ENCODE results near the gene QDPR. TPM values are rescaled to one million over a fixed set of nuclear protein-coding genes. Genes with fewer than 3 reads are reported as not detected.
A peak's percentile ranks its signal among the peaks of the same experiment; 100 is the strongest.

QDPR gene
- total and polyA plus RNA-seq, 9 donors, result 7.3 to 49.9 (median 26.1) TPM

- TF ChIP-seq POLR2A (IDR thresholded peaks at IDR 0.05) (no peak), EP300 (IDR thresholded peaks at IDR 0.05) (no peak), CTCF (IDR thresholded peaks at IDR 0.05) (no peak)
- Histone ChIP-seq H3K4me1 (ENCODE audit: insufficient read depth) (no peaks in the 10 kb centered on the region), H3K4me3 (no peak overlapping the region), H3K27me3 (no peaks in the 10 kb centered on the region), H3K27ac (no peak overlapping the region), H3K9me3 (no peaks in the 10 kb centered on the region), H3K36me3 (no peaks in the 10 kb centered on the region)
- DNase-seq, result no peak
- intact Hi-C loops (cut with DNase I), result loop anchor here in 3 of 4 donors (10.0 kb wide), 2 partner anchors 135 to 1175 kb away; no protein-coding TSS in a partner anchor
- WGBS, 3 donors, result 65 to 76% (median 73%) methylated on average over 11 of the region's 11 CpGs
These were observed 41.8 kb downstream of the QDPR start for GRCh38 chr4:17469931-17470674.

GRCh38 chr4:17468619-17469221 lies 43.2 kb downstream of the QDPR start:
- no peak overlapping the region for H3K27ac ChIP-seq
- WGBS, 3 donors, result 36 to 41% (median 40%) methylated on average over 9 of the region's 9 CpGs
- DNase-seq, result peak in 4 of 5 donors; percentile 24 to 40 (median 32)
- no peaks in the 10 kb centered on the region for H3K4me1 ChIP-seq (ENCODE audit: insufficient read depth)
- TF ChIP-seq EP300 (IDR thresholded peaks at IDR 0.05), result no peak
- TF ChIP-seq CTCF (IDR thresholded peaks at IDR 0.05), result no peak
- TF ChIP-seq POLR2A (IDR thresholded peaks at IDR 0.05), result no peak
- H3K36me3 ChIP-seq, result no peaks in the 10 kb centered on the region
- no peak overlapping the region for H3K4me3 ChIP-seq
- no peaks in the 10 kb centered on the region for H3K9me3 ChIP-seq
- no peaks in the 10 kb centered on the region for H3K27me3 ChIP-seq
- intact Hi-C loops (cut with DNase I), result loop anchor here in 1 of 4 donors (10.0 kb wide), 1 partner anchor 134 kb away; no protein-coding TSS in a partner anchor

GRCh38 chr4:17463606-17464005 lies 48.3 kb downstream of the QDPR start:
- TF ChIP-seq EP300 (IDR thresholded peaks at IDR 0.05) (no peak), POLR2A (IDR thresholded peaks at IDR 0.05) (no peak), CTCF (IDR thresholded peaks at IDR 0.05) (no peak)
- H3K36me3 ChIP-seq, result no peaks in the 10 kb centered on the region
- H3K27me3 ChIP-seq, result no peaks in the 10 kb centered on the region
- no peaks in the 10 kb centered on the region for H3K4me1 ChIP-seq (ENCODE audit: insufficient read depth)
- WGBS, 3 donors, result 86 to 92% (median 87%) methylated on average over 1 of the region's 1 CpG
- no peak overlapping the region for H3K4me3 ChIP-seq
- no peak for DNase-seq
- no peaks in the 10 kb centered on the region for H3K9me3 ChIP-seq
- intact Hi-C loops (cut with DNase I), result loop anchor here in 1 of 4 donors (10.0 kb wide), 1 partner anchor 129 kb away; no protein-coding TSS in a partner anchor
- H3K27ac ChIP-seq, result no peak overlapping the region

DNA sequence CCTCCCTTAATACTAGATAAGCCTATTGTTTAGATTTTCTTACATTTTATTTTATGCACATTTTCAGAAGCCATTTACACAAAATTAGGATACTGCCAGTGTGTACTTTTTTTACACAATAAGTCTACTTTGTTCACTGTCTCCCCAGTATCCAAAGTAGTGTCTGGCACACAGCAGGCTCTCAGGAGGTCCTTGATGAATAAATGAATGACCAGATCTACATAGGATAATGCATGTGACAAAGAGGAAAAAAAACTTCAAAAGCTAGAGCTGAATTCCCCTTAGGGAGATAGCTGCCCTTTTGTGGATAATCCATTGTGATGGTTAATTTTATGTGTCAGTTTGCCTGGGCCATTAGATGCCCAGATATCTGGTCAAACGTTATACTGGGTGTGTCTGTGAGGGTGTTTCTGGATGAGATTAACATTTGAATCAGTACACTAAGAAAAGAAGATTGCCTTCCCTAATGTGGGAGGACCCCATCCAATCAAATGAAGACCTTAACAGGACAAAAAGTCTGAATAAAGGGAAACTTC lies 61.6 kb downstream of the QDPR start:
- TF ChIP-seq POLR2A (IDR thresholded peaks at IDR 0.05), result no peak
- TF ChIP-seq EP300 (IDR thresholded peaks at IDR 0.05), result no peak
- TF ChIP-seq CTCF (IDR thresholded peaks at IDR 0.05), result no peak

More for the DNA sequence above, 61.6 kb downstream of the QDPR start:
- DNase-seq, result no peak
- no peaks in the 10 kb centered on the region for H3K9me3 ChIP-seq
- WGBS, 3 donors, result 4 to 21% (median 20%) methylated on average over 1 of the region's 1 CpG
- no peak overlapping the region for H3K27ac ChIP-seq
- intact Hi-C loops (cut with DNase I), result no loop called here
- H3K36me3 ChIP-seq, result no peaks in the 10 kb centered on the region
- no peaks in the 10 kb centered on the region for H3K27me3 ChIP-seq
- H3K4me3 ChIP-seq, result no peak overlapping the region
- no peaks in the 10 kb centered on the region for H3K4me1 ChIP-seq (ENCODE audit: insufficient read depth)

Measured in ovary (tissue), 9 donors.